Liver (tissue), 9 donors: ENCODE data around the gene B3GALNT1. TPM values are rescaled to one million over a fixed set of nuclear protein-coding genes. Genes with fewer than 3 reads are reported as not detected.

Experiments used
- DNase-seq: peaks from one replicate; pipeline ENCODE4 v3.0.0-alpha.2; 2017; ENCODE audit warnings: low spot score
- H3K27ac ChIP-seq, 2 donors: one replicate each; pipeline ENCODE4 v1.7.0; 2013; ENCODE audit warnings: inconsistent platforms in 2 of 2, low read length in 2 of 2, control low read depth in 1 of 2, low read depth in 1 of 2, mild to moderate bottlenecking in 1 of 2
- H3K27me3 ChIP-seq, 4 donors: one replicate each; pipeline versions ENCODE4 v1.6.1 to v1.7.0; 2013; ENCODE audit warnings: low read length in 3 of 4, inconsistent platforms in 1 of 4, mild to moderate bottlenecking in 1 of 4, moderate library complexity in 1 of 4; ENCODE audit not compliant: control insufficient read depth in 4 of 4, insufficient read depth in 4 of 4
- H3K36me3 ChIP-seq, 4 donors: one replicate each; pipeline versions ENCODE4 v1.6.1 to v1.7.0; 2013; ENCODE audit warnings: low read length in 3 of 4, mild to moderate bottlenecking in 3 of 4, low read depth in 1 of 4, moderate library complexity in 1 of 4; ENCODE audit not compliant: control insufficient read depth in 4 of 4, insufficient read depth in 3 of 4
- H3K4me1 ChIP-seq, 4 donors: one replicate each; pipeline versions ENCODE4 v1.6.1 to v1.7.0; 2013; ENCODE audit warnings: low read length in 3 of 4, mild to moderate bottlenecking in 3 of 4, moderate library complexity in 1 of 4; ENCODE audit not compliant: control insufficient read depth in 4 of 4, insufficient read depth in 4 of 4
- H3K4me3 ChIP-seq, 3 donors: one replicate each; pipeline versions ENCODE4 v1.6.1 to v1.7.0; 2013; ENCODE audit warnings: low read length in 3 of 3, control low read depth in 1 of 3, low read depth in 1 of 3, mild to moderate bottlenecking in 1 of 3
- H3K9ac ChIP-seq, 2 donors: one replicate each; pipeline ENCODE4 v1.7.0; 2013; ENCODE audit warnings: low read length in 2 of 2, mild to moderate bottlenecking in 2 of 2, moderate library complexity in 2 of 2, control low read depth in 1 of 2, low read depth in 1 of 2
- H3K9me3 ChIP-seq, 4 donors: one replicate each; pipeline versions ENCODE4 v1.6.1 to v1.7.0; 2013; ENCODE audit warnings: low read length in 3 of 4; ENCODE audit not compliant: control insufficient read depth in 4 of 4
- ATF3 ChIP-seq: IDR thresholded peaks from 2 replicates; pipeline ENCODE4 v1.6.1; 2016; ENCODE audit warnings: antibody characterized with exemption
- CTCF ChIP-seq: fragments of 150-350 bp; IDR thresholded peaks from 2 replicates; pipeline ENCODE4 v1.5.1; 2017; ENCODE audit warnings: improper control_type of control experiment, low read depth, low read length; ENCODE audit not compliant: missing input control
- EGR1 ChIP-seq, 2 donors: IDR thresholded peaks; 2 replicates each; pipeline ENCODE4 v1.6.1; 2016 to 2018; ENCODE audit warnings: antibody characterized with exemption in 2 of 2, low read depth in 2 of 2
- FOXA1 ChIP-seq: IDR thresholded peaks from 2 replicates; pipeline ENCODE4 v1.6.1; 2016; ENCODE audit warnings: antibody characterized with exemption
- FOXA2 ChIP-seq: IDR thresholded peaks from 2 replicates; pipeline ENCODE4 v1.6.1; 2016; ENCODE audit warnings: antibody characterized with exemption
- GABPA ChIP-seq, 2 donors: IDR thresholded peaks in 1 of 2; conservative IDR thresholded peaks in 1 of 2; 2 replicates each; pipeline ENCODE4 v1.6.1; 2016; ENCODE audit warnings: antibody characterized with exemption in 2 of 2, mild to moderate bottlenecking in 1 of 2, moderate library complexity in 1 of 2
- HNF4A ChIP-seq, 2 donors: conservative IDR thresholded peaks; 2 replicates each; pipeline ENCODE4 v1.6.1; 2016; ENCODE audit warnings: antibody characterized with exemption in 2 of 2, mild to moderate bottlenecking in 2 of 2
- HNF4G ChIP-seq: IDR thresholded peaks from 2 replicates; pipeline ENCODE4 v1.6.1; 2016; ENCODE audit warnings: antibody characterized with exemption
- JUND ChIP-seq, 2 donors: IDR thresholded peaks; 2 replicates each; pipeline ENCODE4 v1.6.1; 2016; ENCODE audit warnings: antibody characterized with exemption in 2 of 2
- MAX ChIP-seq: IDR thresholded peaks from 2 replicates; pipeline ENCODE4 v1.6.1; 2016; ENCODE audit warnings: antibody characterized with exemption
- NR2F2 ChIP-seq: IDR thresholded peaks from 2 replicates; pipeline ENCODE4 v1.6.1; 2016; ENCODE audit warnings: antibody characterized with exemption
- RAD21 ChIP-seq, 2 donors: IDR thresholded peaks; 2 replicates each; pipeline ENCODE4 v1.6.1; 2016; ENCODE audit warnings: antibody characterized with exemption in 2 of 2, mild to moderate bottlenecking in 2 of 2
- REST ChIP-seq: IDR thresholded peaks from 2 replicates; pipeline ENCODE4 v1.6.1; 2016; ENCODE audit warnings: antibody characterized with exemption, mild to moderate bottlenecking
- SP1 ChIP-seq: IDR thresholded peaks from 2 replicates; pipeline ENCODE4 v1.6.1; 2018; ENCODE audit warnings: antibody characterized with exemption, mild to moderate bottlenecking
- TAF1 ChIP-seq: conservative IDR thresholded peaks from 2 replicates; pipeline ENCODE4 v1.6.1; 2016; ENCODE audit warnings: antibody characterized with exemption, mild to moderate bottlenecking
- YY1 ChIP-seq: IDR thresholded peaks from 2 replicates; pipeline ENCODE4 v1.6.1; 2016; ENCODE audit warnings: antibody characterized with exemption, mild to moderate bottlenecking
- ZBTB33 ChIP-seq: IDR thresholded peaks from 2 replicates; pipeline ENCODE4 v1.6.1; 2016; ENCODE audit warnings: antibody characterized with exemption
- WGBS: extraction: QIAGEN DNeasy Blood & Tissue Kit; methylation state at CpG from one replicate; pipeline ENCODE4 v1.1.7; 2013; 5-methylcytosine and 5-hydroxymethylcytosine counted together
- polyA plus RNA-seq, 2 donors: library from polyadenylated mRNA; stranded (reverse) in 1 of 2; unstranded in 1 of 2; fragments of 200-250 nt in 1 of 2; fragments of >200 nt in 1 of 2; fragmentation: Nextera tagmentation in 1 of 2; extraction: Ambion mirVana in 1 of 2; gene quantifications; one replicate each; pipeline versions ENCODE4 v1.2.1 to v1.2.3, GENCODE V29; 2013 to 2015
- total RNA-seq, 2 donors: library from RNA; depleted of rRNA; stranded (reverse); fragments of >200 nt; gene quantifications; one replicate each; pipeline ENCODE4 v1.2.3, GENCODE V29; 2014
- donor health status: healthy.
- donor health status: healthy.
- donor health status: healthy.
- donor health status: healthy.
- donor health status: healthy.

B3GALNT1 gene
- total and polyA plus RNA-seq, 4 donors = 0.56 to 23.7 (median 1.00) TPM

GRCh38 chr3:161126495-161126894 lies 21.3 kb upstream of the B3GALNT1 start:
- Histone ChIP-seq H3K9ac (no peak overlapping the region), H3K4me1 (no peaks in the 10 kb centered on the region), H3K36me3 (no peaks in the 10 kb centered on the region), H3K4me3 (no peak overlapping the region), H3K27me3 (no peaks in the 10 kb centered on the region), H3K27ac (no peak overlapping the region), H3K9me3 (peaks cover 0 to 11% (median 5%) of the 10 kb centered on the region in 4 donors)
- DNase-seq = no peak
- TF ChIP-seq RAD21 (IDR thresholded peaks at IDR 0.05) = no peak
- TF ChIP-seq NR2F2 = no peak
- TF ChIP-seq JUND (IDR thresholded peaks at IDR 0.05) = no peak
- TF ChIP-seq TAF1 = no peak
- no peak for TF ChIP-seq SP1
- TF ChIP-seq HNF4A (conservative IDR thresholded peaks at IDR 0.05) = no peak
- no peak for TF ChIP-seq ATF3
- no peak for TF ChIP-seq CTCF
- TF ChIP-seq ZBTB33 = no peak
- TF ChIP-seq REST = no peak
- TF ChIP-seq MAX = no peak
- no peak for TF ChIP-seq YY1
- WGBS = 78% methylated on average over 2 of the region's 2 CpGs

GRCh38 chr3:161117646-161118045 lies 12.5 kb upstream of the B3GALNT1 start:
- WGBS = 82% methylated on average over 3 of the region's 3 CpGs
- H3K4me3 ChIP-seq = no peak overlapping the region
- no peak for DNase-seq
- H3K27me3 ChIP-seq = no peaks in the 10 kb centered on the region
- H3K4me1 ChIP-seq = no peaks in the 10 kb centered on the region
- H3K9ac ChIP-seq = no peak overlapping the region
- peaks cover 0 to 16% (median 5%) of the 10 kb centered on the region in 4 donors for H3K9me3 ChIP-seq
- no peaks in the 10 kb centered on the region for H3K36me3 ChIP-seq
- no peak overlapping the region for H3K27ac ChIP-seq
- TF ChIP-seq FOXA2 (no peak), MAX (no peak), JUND (IDR thresholded peaks at IDR 0.05) (no peak), YY1 (no peak), HNF4A (conservative IDR thresholded peaks at IDR 0.05) (no peak), HNF4G (no peak), CTCF (no peak), ZBTB33 (no peak), FOXA1 (no peak), GABPA (IDR thresholded peaks at IDR 0.05 in 1 of 2, conservative IDR thresholded peaks at IDR 0.05 in 1 of 2) (no peak), EGR1 (IDR thresholded peaks at IDR 0.05; ENCODE audit: low read depth in 2 of 2) (no peak), ATF3 (no peak)
